NCI-H2029 (cell line): ENCODE data around the gene PI4K2B.
"Not testable (repeated sequence)": the region's sequence is repeated elsewhere in the genome, so short reads cannot be mapped to it uniquely, and the experiment has no call there.

Experiments
- DNase-seq: peaks from one replicate; lab custom pipeline; 2025; lab: John Stamatoyannopoulos, UW

The PI4K2B gene

DNA sequence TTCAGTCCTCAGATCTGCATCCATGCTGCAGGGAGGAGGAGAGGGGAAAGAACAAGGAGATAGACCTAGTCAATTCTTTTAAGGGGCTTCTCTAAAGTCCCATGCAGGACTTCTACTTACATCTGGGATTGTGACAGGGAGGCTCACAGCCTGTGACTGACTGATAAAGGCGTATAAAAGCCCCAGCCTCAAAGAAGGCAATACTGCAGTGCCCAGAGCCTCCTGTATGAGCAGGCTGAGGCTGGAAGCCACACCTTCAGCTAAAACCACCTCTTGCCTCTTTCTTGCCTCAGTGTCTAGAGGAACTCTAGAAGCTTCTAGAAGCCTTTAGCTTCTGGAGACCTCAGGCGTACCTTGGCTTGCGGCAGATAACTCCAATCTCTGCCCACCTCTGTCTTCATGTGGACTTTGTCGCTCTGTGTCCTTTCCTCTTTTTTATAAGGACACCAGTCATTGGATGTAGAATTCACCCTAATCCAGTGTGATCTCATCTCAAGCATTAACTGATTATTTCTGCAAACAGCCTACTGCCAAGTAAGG, 72.8 kb downstream of the PI4K2B start:
- DNase-seq, result no peak

DNA sequence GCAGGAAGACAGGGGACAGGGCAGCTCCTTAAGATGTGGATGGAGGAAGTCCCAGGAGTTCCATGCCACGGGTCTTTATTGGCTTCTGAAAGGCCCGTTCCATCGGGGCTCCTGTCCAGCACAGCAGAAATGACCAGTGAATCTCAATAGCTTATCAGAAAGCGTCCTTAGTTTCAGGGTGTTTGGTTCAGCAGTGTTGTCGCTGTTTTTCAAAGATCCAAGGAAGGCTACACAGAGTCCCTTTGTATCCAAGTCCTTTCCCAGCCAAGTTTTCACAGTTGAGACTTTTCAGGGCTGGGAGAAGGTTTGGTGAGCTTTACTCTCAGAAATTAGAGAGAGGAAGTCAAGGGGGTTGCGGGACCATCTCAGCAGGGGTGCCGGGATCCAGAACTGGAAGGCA, 73.8 kb downstream of the PI4K2B start:
- DNase-seq, result no peak

DNA sequence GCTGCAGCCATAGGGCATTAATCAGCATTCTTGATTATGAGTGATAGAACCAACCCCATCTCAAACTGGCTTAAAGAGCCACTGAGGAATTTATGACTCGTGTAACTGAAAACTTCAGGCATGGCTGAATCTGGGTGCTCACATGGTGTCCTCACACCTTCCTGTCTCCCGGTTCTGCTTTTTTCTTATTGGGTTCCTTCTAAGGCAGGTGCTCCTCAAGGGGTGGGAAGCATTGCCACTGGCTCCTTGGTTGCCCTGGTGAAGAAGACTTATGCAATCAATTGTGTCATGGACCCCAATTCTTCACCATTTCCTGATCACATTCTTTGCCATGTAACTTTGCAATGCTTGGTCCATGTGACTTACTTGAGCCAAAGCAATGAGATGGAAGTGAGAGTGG, 74.5 kb downstream of the PI4K2B start:
- DNase-seq, result no peak

DNA sequence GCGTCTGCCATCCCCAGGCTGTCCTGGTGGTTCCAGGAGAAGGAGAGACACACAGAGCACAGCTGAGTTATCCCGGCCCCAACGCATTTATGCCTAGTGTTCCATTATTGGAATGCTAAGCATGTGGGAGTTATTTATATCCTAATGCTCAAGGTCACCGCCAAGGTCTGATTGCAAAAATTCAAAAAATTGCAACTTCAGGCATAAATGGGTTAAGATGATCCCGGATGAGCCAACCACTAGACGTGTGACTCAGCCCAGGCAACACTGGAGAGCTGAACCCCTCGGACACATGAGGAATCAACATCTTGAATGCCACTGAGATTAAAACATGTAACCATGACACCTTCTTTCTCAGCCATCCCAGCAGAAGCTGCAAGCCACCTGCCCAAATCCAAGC, 74.9 kb downstream of the PI4K2B start:
- no peak for DNase-seq

DNA sequence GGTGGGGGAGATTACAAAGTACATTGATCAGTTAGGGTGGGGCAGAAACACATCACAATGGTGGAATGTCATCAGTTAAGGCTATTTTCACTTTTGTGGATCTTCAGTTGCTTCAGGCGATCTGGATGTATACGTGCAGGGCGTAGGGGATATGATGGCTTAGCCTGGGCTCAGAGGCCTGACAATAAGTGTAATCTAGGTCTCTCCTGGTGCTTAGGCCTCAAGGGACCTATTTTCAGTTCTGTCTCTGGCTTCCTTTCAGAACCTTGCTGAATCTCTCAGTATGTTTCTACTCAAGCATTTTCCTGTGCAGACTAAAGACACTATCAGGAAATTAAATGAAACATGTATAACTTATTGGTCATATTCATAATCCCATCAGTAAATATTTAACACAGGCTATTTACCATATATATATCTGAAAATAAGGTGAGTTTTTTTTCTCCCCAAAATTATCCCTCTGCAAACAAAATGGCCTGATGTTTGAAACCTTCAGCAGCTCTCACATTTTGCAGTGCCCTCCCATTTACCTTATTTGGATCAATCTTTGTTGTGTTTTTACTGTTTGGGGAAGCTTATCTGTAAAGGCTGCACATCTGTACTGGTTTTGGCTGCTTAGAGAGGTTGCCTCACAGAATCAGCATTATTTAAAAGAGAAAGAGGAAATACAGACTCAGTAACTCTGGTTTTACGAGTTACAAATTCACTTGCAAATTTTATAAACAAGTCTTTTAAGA, 76.4 kb downstream of the PI4K2B start:
- DNase-seq, result no peak

DNA sequence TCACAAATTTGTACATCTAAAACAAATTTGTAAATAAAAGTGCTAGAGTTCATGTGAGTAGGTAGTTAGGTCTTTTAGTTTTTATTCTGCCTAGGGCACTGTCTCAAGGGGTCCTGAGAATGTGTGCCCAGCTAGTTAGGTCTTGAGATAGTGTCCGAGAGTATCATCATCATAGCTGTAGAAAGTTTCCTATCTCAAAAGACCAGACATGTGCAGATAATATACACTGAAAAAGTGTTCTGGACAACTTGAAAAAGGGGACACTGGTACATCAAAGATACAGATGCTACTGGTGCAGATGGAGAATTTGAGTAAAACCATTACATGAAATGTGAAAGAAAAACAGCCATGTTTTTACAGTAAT, 77.0 kb downstream of the PI4K2B start:
- no peak for DNase-seq

DNA sequence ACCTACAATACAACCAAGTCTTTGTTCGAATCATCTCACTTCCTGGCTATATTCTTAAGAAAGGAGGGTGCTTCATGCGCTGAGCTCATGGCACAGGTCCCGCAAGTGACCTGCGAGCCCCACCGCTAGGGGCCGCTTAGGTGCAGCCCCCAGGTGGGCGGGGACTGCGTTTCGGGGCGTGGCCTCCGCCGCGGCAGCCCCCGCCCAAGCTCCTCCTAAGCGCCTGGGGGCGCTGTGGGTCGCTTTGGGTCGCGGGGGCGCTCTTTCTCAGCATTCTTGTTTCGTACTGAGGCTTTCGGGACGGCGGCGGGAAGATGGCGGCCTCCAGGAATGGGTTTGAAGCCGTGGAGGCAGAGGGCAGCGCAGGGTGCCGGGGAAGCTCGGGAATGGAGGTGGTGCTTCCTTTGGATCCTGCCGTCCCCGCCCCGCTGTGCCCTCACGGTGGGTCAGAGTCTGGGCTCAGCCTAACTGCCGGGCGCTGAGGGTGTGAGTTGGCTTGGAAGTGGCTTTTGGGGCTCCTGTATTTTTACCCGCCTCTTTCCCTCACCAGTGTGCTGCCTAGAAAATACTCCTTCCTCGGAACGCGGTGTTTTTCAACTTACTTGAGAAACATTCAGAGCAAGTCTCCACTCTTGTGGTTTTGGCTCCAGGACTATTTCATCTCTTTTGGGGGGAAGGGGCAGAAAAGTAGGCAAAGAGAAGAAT, 78.8 kb downstream of the PI4K2B start, which contains the start of gene ZCCHC4:
Gene ZCCHC4 (plus strand): TSS at position 279 of the 705 bp plus-strand sequence. CDS start 36 bp downstream, at position 315.
- peak; percentile 70 for DNase-seq

DNA sequence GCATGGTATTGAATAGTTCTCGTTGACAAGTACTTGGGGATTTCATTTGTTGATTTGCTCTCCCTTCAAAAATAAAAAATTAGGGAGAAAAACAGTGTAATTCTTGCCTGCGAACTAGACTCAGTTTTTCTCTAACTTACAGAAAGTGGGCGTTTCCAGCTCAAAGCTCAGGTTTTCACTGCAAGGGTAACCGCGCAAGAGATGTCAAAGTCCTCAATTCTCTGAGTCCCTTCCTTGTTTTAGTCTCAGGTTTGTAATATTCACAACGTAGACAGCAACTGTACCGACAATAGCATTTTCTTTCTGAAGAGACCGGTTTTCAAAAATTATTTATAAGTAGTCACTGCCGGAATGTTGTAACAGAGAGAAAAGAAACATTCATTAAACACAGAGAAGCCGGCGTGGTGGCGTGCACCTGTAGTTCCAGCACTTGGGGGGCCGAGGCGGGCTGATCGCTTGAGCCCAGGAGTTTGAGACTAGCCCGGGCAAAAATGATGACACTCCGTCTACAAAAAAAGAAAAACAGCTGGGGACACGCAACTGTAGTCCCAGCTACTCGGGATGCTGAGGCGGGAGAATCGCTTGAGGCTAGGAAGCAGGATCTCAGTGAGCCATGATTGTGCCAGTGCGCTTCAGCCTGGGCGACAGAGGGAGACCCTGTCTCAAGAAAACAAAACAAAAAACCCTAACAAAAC, 79.5 kb downstream of the PI4K2B start:
- DNase-seq, result no peak

DNA sequence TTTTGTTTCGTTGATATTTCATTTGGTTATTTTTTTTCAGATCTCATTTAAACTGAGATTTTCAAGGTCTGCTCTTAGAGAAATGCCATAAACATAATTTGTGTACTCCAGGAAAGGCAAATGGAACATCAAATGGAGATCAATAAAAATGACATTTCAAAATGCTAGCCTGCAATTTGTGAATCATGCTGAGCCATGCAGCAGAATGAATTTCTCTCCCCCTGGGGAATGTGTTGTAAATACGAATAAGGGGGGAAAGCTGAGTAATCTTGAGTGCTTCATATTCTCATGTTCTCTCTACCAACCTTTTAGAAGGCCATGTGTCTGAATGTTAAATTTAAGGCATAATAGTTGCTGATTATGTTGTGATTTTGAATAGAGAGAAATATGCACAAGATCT, 86.5 kb downstream of the PI4K2B start:
- no peak for DNase-seq

DNA sequence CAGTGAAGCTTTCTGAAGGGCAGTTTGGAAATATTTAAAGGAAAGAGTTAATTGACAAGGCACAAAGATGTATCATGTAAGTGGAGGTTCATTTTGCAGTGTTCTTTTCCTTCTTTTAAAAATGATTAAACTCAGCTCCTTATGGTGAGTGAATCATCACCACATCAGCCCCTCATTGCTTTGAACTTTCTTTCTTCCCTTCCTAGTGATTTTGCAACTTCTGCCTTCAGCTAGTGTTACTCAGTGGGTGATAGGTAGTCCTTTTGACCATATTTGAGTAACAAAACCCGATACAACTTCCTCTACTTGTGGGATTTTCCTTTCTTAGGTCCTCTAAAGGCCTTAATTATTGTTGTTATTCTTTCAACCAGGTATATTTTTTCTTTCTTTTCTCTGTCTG, 86.9 kb downstream of the PI4K2B start:
- DNase-seq, result no peak

DNA sequence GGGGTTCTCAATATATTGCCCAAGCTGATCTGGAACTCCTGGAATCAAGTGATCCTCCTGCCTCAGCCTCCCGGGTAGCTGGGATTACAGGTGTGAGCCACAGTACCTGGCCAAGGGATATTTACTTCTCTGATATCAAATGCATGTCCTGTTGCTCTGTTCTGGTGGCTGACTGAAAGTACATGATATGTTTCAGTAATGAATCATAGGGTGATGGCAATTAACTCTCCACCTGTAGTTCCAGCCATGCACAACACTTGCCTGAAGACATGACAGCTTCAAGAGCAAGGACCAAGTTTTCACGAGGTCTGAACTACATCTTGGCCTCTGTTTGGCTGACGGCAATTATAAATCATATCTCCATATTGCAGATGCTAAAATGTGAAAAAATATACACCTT, 87.9 kb downstream of the PI4K2B start:
- no peak for DNase-seq

DNA sequence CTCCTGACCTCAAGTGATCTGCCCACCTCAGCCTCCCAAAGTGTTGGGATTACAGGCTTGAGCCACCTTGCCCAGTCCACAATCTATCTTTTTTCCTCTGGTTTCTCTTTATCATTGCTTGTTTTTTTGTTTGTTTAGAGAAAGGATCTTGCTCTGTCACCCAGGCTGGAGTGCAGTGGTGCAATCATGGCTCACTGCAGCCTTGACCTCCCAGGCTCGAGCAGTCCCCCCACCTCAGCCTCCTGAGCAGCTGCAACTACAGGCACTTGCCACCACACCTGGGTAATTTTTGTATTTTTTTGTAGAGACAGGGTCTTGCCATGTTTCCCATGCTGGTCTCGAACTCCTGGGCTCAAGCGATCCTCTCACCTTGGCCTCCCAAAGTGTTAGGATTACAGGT, 94.6 kb downstream of the PI4K2B start:
- DNase-seq, result not testable (repeated sequence)
